WTC11 (cell line): ENCODE measurements around the gene MYH14. TPM values are rescaled to one million over a fixed set of nuclear protein-coding genes. Genes with fewer than 3 reads are reported as not detected.

Source experiments
- ATAC-seq: fragments of 200-7000 bp; cut with Tn5 transposase; 2 replicates; pipeline ENCODE4 v1.10.0; 2021; ENCODE audit warnings: mild to moderate bottlenecking, moderate library complexity
- CTCF ChIA-PET: fragments of 300-600 bp; sonication (Branson Sonifier 250); formaldehyde crosslinking; loops from one replicate; lab custom pipeline; 2021; ENCODE audit warnings: antibody characterized with exemption; lab: Charles Lee
- POLR2A ChIA-PET: fragments of 350-600 bp; sonication (Branson Sonifier 250); formaldehyde crosslinking; loops from one replicate; lab custom pipeline; 2021; ENCODE audit warnings: antibody characterized with exemption; lab: Charles Lee
- DNase-seq: peaks from one replicate; pipeline ENCODE4 v3.0.0; 2021; ENCODE audit warnings: low spot score
- H3K27ac Mint-ChIP-seq: 2 replicates; pipeline ENCODE4 v1.8.0; 2021; ENCODE audit warnings: mixed read lengths
- H3K27me3 Mint-ChIP-seq: 2 replicates; pipeline ENCODE4 v1.8.0; 2021; ENCODE audit warnings: low read depth, mild to moderate bottlenecking, moderate library complexity, mixed read lengths
- H3K36me3 Mint-ChIP-seq: 2 replicates; pipeline ENCODE4 v1.8.0; 2021; ENCODE audit warnings: mixed read lengths
- H3K4me1 Mint-ChIP-seq: 2 replicates; pipeline ENCODE4 v1.8.0; 2022; ENCODE audit warnings: mixed read lengths
- H3K4me3 Mint-ChIP-seq: 2 replicates; pipeline ENCODE4 v1.8.0; 2021; ENCODE audit warnings: mild to moderate bottlenecking, moderate library complexity, mixed read lengths
- H3K9me3 Mint-ChIP-seq: 2 replicates; pipeline ENCODE4 v1.8.0; 2021; ENCODE audit warnings: mixed read lengths
- ATF1 ChIP-seq: sonication (generic); formaldehyde crosslinking; IDR thresholded peaks from 2 replicates; pipeline ENCODE4 v1.8.1; 2023; ENCODE audit warnings: mild to moderate bottlenecking, moderate library complexity, missing genetic modification reagents
- CTCF ChIP-seq: fragments of 200-600 bp; IDR thresholded peaks from 2 replicates; pipeline ENCODE4 v1.8.0; 2022; ENCODE audit warnings: antibody characterized with exemption
- E2F4 ChIP-seq: sonication (generic); formaldehyde crosslinking; IDR thresholded peaks from 2 replicates; pipeline ENCODE4 v1.8.1; 2022; ENCODE audit warnings: low read depth, mild to moderate bottlenecking, moderate library complexity, missing genetic modification reagents, borderline replicate concordance
- EMX1 ChIP-seq: fragments of 250-450 bp; sonication (Bioruptor Pico); IDR thresholded peaks from 2 replicates; pipeline ENCODE4 v1.8.0; 2021; ENCODE audit warnings: mild to moderate bottlenecking
- FOXJ3 ChIP-seq: sonication (generic); formaldehyde crosslinking; IDR thresholded peaks from 2 replicates; pipeline ENCODE4 v1.9.0; 2021; ENCODE audit warnings: missing genetic modification reagents, mild to moderate bottlenecking, borderline replicate concordance
- FOXP1 ChIP-seq: sonication (generic); formaldehyde crosslinking; IDR thresholded peaks from 2 replicates; pipeline ENCODE4 v1.8.0; 2022; ENCODE audit warnings: missing genetic modification reagents, mild to moderate bottlenecking, moderate library complexity, borderline replicate concordance
- JAZF1 ChIP-seq: fragments of 250-450 bp; sonication (Bioruptor Pico); IDR thresholded peaks from 2 replicates; pipeline ENCODE4 v1.9.0; 2021; ENCODE audit warnings: moderate library complexity, mild to moderate bottlenecking, inconsistent platforms
- NFE2L1 ChIP-seq: sonication (generic); formaldehyde crosslinking; IDR thresholded peaks from 2 replicates; pipeline ENCODE4 v1.8.1; 2023; ENCODE audit warnings: missing genetic modification reagents
- SMAD3 ChIP-seq: sonication (generic); formaldehyde crosslinking; IDR thresholded peaks from 2 replicates; pipeline ENCODE4 v1.8.0; 2022; ENCODE audit warnings: missing genetic modification reagents, mild to moderate bottlenecking, borderline replicate concordance
- SMAD4 ChIP-seq: sonication (generic); formaldehyde crosslinking; IDR thresholded peaks from 2 replicates; pipeline ENCODE4 v1.8.0; 2022; ENCODE audit warnings: mild to moderate bottlenecking, missing genetic modification reagents
- STAT6 ChIP-seq: sonication (generic); formaldehyde crosslinking; conservative IDR thresholded peaks from 2 replicates; pipeline ENCODE4 v1.8.1; 2023; ENCODE audit warnings: mild to moderate bottlenecking, low read depth, missing genetic modification reagents, moderate library complexity
- TCF7 ChIP-seq: sonication (generic); formaldehyde crosslinking; IDR thresholded peaks from 2 replicates; pipeline ENCODE4 v1.8.0; 2022; ENCODE audit warnings: mild to moderate bottlenecking, low read depth, missing genetic modification reagents, moderate library complexity
- TP53 ChIP-seq: sonication (generic); formaldehyde crosslinking; IDR thresholded peaks from 2 replicates; pipeline ENCODE4 v1.8.1; 2023; ENCODE audit warnings: mild to moderate bottlenecking, missing genetic modification reagents
- ZBTB21 ChIP-seq: sonication (generic); formaldehyde crosslinking; IDR thresholded peaks from 2 replicates; pipeline ENCODE4 v1.8.1; 2023; ENCODE audit warnings: mild to moderate bottlenecking, missing genetic modification reagents, borderline replicate concordance
- ZNF219 ChIP-seq: sonication (generic); formaldehyde crosslinking; IDR thresholded peaks from 2 replicates; pipeline ENCODE4 v1.8.0; 2023; ENCODE audit warnings: missing genetic modification reagents, mild to moderate bottlenecking, borderline replicate concordance
- ZNF425 ChIP-seq: fragments of 250-450 bp; sonication (Bioruptor Pico); conservative IDR thresholded peaks from 2 replicates; pipeline ENCODE4 v1.9.0; 2021; ENCODE audit warnings: mild to moderate bottlenecking
- total RNA-seq: library from RNA; stranded (reverse); gene quantifications from 3 replicates; pipeline ENCODE4 v1.2.3, GENCODE V29; 2021
- TF ChIP-seq, protein P1 (sequence below): sonication (generic); formaldehyde crosslinking; IDR thresholded peaks from 2 replicates; pipeline ENCODE4 v1.8.0; 2022; ENCODE audit warnings: mild to moderate bottlenecking, missing genetic modification reagents
- TF ChIP-seq, protein P2 (sequence below): fragments of 250-450 bp; sonication (Bioruptor Pico); IDR thresholded peaks from 2 replicates; pipeline ENCODE4 v1.8.0; 2021; ENCODE audit warnings: mild to moderate bottlenecking
- TF ChIP-seq, protein P3 (sequence below): fragments of 250-450 bp; sonication (Bioruptor Pico); IDR thresholded peaks from 2 replicates; pipeline ENCODE4 v1.9.0; 2021; ENCODE audit warnings: mild to moderate bottlenecking
- TF ChIP-seq, protein P4 (sequence below): sonication (generic); formaldehyde crosslinking; IDR thresholded peaks from 2 replicates; pipeline ENCODE4 v1.8.1; 2023; ENCODE audit warnings: mild to moderate bottlenecking, missing genetic modification reagents, moderate library complexity
- TF ChIP-seq, protein P5 (sequence below): sonication (generic); formaldehyde crosslinking; conservative IDR thresholded peaks from 2 replicates; pipeline ENCODE4 v1.8.1; 2022; ENCODE audit warnings: mild to moderate bottlenecking, missing genetic modification reagents

Gene MYH14
- total RNA-seq, 1 experiment from 2014 or later, result 25.8 TPM

DNA sequence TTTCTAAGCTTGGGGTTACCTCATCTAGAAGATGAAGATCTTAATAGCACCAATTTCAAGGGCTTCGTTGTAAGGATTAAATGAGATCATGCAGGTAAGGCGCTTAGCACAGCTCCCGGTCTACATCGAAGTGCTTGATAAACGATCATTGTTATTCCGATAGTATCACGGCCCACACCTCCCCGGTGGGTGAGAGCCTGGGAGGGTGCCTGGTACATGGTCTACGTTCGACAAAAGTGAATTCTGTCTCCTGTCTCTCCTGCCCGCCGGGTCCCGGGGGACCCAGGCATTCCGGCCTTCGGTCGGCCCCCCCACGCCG lies 501 bp upstream of the MYH14 start (continued):
- TF ChIP-seq CTCF (no peak), NFE2L1 (CRISPR knock-in tag) (no peak)

- TF ChIP-seq TCF7 (CRISPR knock-in tag) (no peak), ATF1 (CRISPR knock-in tag) (no peak), ZNF219 (CRISPR knock-in tag) (no peak), FOXP1 (CRISPR knock-in tag) (no peak), ZBTB21 (CRISPR knock-in tag) (no peak), TP53 (CRISPR knock-in tag) (no peak), FOXJ3 (CRISPR knock-in tag) (no peak), STAT6 (CRISPR knock-in tag) (no peak), ZNF425 (CRISPR knock-in tag) (no peak), EMX1 (no peak), SMAD3 (CRISPR knock-in tag) (no peak), E2F4 (no peak), SMAD4 (CRISPR knock-in tag) (no peak), JAZF1 (CRISPR knock-in tag) (no peak)
- TF ChIP-seq, protein P1, sequence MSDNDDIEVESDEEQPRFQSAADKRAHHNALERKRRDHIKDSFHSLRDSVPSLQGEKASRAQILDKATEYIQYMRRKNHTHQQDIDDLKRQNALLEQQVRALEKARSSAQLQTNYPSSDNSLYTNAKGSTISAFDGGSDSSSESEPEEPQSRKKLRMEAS (CRISPR knock-in tag), result no peak
- TF ChIP-seq, protein P2, sequence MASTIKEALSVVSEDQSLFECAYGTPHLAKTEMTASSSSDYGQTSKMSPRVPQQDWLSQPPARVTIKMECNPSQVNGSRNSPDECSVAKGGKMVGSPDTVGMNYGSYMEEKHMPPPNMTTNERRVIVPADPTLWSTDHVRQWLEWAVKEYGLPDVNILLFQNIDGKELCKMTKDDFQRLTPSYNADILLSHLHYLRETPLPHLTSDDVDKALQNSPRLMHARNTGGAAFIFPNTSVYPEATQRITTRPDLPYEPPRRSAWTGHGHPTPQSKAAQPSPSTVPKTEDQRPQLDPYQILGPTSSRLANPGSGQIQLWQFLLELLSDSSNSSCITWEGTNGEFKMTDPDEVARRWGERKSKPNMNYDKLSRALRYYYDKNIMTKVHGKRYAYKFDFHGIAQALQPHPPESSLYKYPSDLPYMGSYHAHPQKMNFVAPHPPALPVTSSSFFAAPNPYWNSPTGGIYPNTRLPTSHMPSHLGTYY (CRISPR knock-in tag), result no peak
- TF ChIP-seq, protein P3, sequence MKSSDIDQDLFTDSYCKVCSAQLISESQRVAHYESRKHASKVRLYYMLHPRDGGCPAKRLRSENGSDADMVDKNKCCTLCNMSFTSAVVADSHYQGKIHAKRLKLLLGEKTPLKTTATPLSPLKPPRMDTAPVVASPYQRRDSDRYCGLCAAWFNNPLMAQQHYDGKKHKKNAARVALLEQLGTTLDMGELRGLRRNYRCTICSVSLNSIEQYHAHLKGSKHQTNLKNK (CRISPR knock-in tag), result no peak
- TF ChIP-seq, protein P4, sequence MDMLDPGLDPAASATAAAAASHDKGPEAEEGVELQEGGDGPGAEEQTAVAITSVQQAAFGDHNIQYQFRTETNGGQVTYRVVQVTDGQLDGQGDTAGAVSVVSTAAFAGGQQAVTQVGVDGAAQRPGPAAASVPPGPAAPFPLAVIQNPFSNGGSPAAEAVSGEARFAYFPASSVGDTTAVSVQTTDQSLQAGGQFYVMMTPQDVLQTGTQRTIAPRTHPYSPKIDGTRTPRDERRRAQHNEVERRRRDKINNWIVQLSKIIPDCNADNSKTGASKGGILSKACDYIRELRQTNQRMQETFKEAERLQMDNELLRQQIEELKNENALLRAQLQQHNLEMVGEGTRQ (CRISPR knock-in tag), result no peak
- TF ChIP-seq, protein P5, sequence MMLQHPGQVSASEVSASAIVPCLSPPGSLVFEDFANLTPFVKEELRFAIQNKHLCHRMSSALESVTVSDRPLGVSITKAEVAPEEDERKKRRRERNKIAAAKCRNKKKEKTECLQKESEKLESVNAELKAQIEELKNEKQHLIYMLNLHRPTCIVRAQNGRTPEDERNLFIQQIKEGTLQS (CRISPR knock-in tag), result no peak
- POLR2A ChIA-PET, result no interaction called here
- Mint-ChIP-seq H3K36me3 (no peaks in the 10 kb centered on the region), H3K27me3 (peaks cover 46% of the 10 kb centered on the region), H3K4me3 (peak overlapping the region; percentile 65), H3K4me1 (peaks cover 12% of the 10 kb centered on the region), H3K9me3 (no peaks in the 10 kb centered on the region), H3K27ac (no peak overlapping the region)
- CTCF ChIA-PET, result interaction anchor here (1.6 to 1.8 kb wide), 3 partner anchors 26 to 51 kb away, joined by 6 to 16 read pairs (median 12); no protein-coding TSS in a partner anchor
- DNase-seq (no peak), ATAC-seq (no peak)
These were observed 633 bp downstream of the MYH14 start for GRCh38 chr19:50204081-50204428.
